Fibroblast of lung (primary cell): Measurements from ENCODE around the gene RPS21. TPM values are rescaled to one million over a fixed set of nuclear protein-coding genes. Genes with fewer than 3 reads are reported as not detected.

ENCODE experiments used
- DNase-seq, 2 donors: peaks; one replicate each; pipeline versions ENCODE4 v3.0.0 to v3.0.0-alpha.2; 2010; ENCODE audit warnings: low read depth in 2 of 2
- H2AFZ ChIP-seq: 2 replicates; pipeline ENCODE4 v1.5.1; 2012; ENCODE audit warnings: low read length, control low read depth, inconsistent platforms
- H3K27ac ChIP-seq: 2 replicates; pipeline ENCODE4 v1.5.1; 2011; ENCODE audit warnings: low read length, control low read depth; ENCODE audit not compliant: insufficient read depth
- H3K27me3 ChIP-seq: 2 replicates; pipeline ENCODE4 v1.5.1; 2011; ENCODE audit warnings: mild to moderate bottlenecking, low read length; ENCODE audit not compliant: control insufficient read depth, insufficient read depth
- H3K36me3 ChIP-seq: 2 replicates; pipeline ENCODE4 v1.5.1; 2011; ENCODE audit warnings: low read length; ENCODE audit not compliant: control insufficient read depth, insufficient read depth
- H3K4me1 ChIP-seq: 2 replicates; pipeline ENCODE4 v1.5.1; 2011; ENCODE audit warnings: low read length; ENCODE audit not compliant: control insufficient read depth, insufficient read depth; ENCODE audit errors: extremely low read depth
- H3K4me2 ChIP-seq: 2 replicates; pipeline ENCODE4 v1.5.1; 2011; ENCODE audit warnings: low read length, control low read depth; ENCODE audit not compliant: insufficient read depth; ENCODE audit errors: extremely low read depth
- H3K4me3 ChIP-seq, 4 experiments: fragments of 200-600 bp in 1 of 4; sonication (generic) in 1 of 4; replicated peaks in 1 of 4; 2 replicates each; pipeline ENCODE4 v1.5.1; 2011 to 2016; ENCODE audit warnings: low read length in 4 of 4, low read depth in 3 of 4, mild to moderate bottlenecking in 3 of 4, control low read depth in 2 of 4, inconsistent platforms in 1 of 4, mixed read lengths in 1 of 4; ENCODE audit not compliant: insufficient read depth in 1 of 4; ENCODE audit errors: control extremely low read depth in 1 of 4
- H3K79me2 ChIP-seq: 2 replicates; pipeline ENCODE4 v1.5.1; 2012; ENCODE audit warnings: mild to moderate bottlenecking, low read length, inconsistent platforms; ENCODE audit not compliant: control insufficient read depth, insufficient read depth
- H3K9ac ChIP-seq: 2 replicates; pipeline ENCODE4 v1.5.1; 2011; ENCODE audit warnings: mild to moderate bottlenecking, low read length, control low read depth; ENCODE audit not compliant: insufficient read depth
- H3K9me3 ChIP-seq: 2 replicates; pipeline ENCODE4 v1.5.1; 2012; ENCODE audit warnings: low read depth, low read length; ENCODE audit not compliant: control insufficient read depth, insufficient read depth
- H4K20me1 ChIP-seq: 2 replicates; pipeline ENCODE4 v1.5.1; 2011; ENCODE audit warnings: low read length; ENCODE audit not compliant: control insufficient read depth, insufficient read depth; ENCODE audit errors: extremely low read depth
- EZH2 ChIP-seq: IDR thresholded peaks from 2 replicates; pipeline ENCODE4 v1.5.1; 2012; ENCODE audit warnings: low read length, control low read depth, mild to moderate bottlenecking; ENCODE audit errors: missing control alignments
- polyA plus RNA-seq, 2 donors: library from polyadenylated mRNA; depleted of rRNA in 1 of 2; stranded (reverse) in 1 of 2; unstranded in 1 of 2; fragments of >200 nt; gene quantifications; 2 replicates each; pipeline ENCODE4 v1.2.1, GENCODE V29; 2011 to 2012; ENCODE audit warnings: missing spikeins in 1 of 2
- total RNA-seq: library from RNA; depleted of rRNA; stranded (reverse); fragments of >200 nt; gene quantifications from 2 replicates; pipeline ENCODE4 v1.2.1, GENCODE V29; 2014
- TF ChIP-seq, protein P1 (sequence below), 2 donors: IDR thresholded peaks in 1 of 2; conservative IDR thresholded peaks in 1 of 2; 1 replicate in 1 of 2; 2 replicates in 1 of 2; pipeline ENCODE4 v1.5.1; 2011 to 2012; ENCODE audit warnings: low read length in 2 of 2, control low read depth in 1 of 2, inconsistent platforms in 1 of 2, low read depth in 1 of 2, mild to moderate bottlenecking in 1 of 2

The RPS21 gene
- total and polyA plus RNA-seq, 2 donors (not counting 1 experiment from before 2014, with no cell fraction given): 867 to 2,081 TPM

DNA sequence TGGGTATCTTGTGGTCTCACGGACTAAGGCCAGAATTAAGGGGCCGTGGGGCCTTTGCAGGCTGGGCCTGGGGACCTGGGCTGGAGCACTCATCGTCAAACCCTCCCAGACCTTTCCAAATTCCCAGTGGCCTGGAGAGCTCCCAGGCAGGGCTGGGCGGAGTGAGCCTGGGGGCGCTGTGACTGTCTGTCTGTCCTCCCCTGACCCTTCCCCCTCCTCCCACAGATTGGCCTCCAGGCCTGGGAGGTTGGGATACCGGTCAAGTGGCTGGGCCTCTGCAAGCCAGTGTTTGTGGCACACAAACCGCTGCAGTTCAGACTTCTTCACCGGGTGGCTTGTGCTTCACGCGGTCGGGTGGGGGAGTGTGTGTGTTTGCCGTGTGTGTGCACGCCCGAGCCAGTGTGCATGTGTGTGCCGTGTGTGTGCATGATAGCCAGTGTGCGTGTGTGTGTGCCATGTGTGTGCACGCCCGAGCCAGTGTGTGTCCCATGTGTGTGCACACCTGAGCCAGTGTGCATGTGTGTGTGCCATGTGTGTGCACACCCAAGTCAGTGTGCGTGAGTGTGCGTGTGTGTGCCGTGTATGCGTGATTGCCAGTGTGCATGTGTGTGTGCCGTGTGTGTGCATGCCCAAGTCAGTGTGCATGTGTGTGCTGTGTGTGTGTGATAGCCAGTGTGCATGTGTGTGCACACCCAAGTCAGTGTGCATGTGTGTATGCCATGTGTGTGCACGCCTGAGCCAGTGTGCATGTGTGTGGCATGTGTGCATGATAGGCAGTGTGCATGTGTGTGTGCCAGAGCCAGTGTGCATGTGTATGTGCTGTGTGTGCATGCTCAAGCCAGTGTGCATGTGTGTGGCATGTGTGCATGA, 34.2 kb downstream of the RPS21 start:
- H3K9me3 ChIP-seq: no peaks in the 10 kb centered on the region
- H3K79me2 ChIP-seq: no peaks in the 10 kb centered on the region
- H4K20me1 ChIP-seq: no peaks in the 10 kb centered on the region
- no peak overlapping the region for H3K4me2 ChIP-seq
- H3K27me3 ChIP-seq: no peaks in the 10 kb centered on the region
- no peak for DNase-seq
- H3K36me3 ChIP-seq: no peaks in the 10 kb centered on the region
- H3K9ac ChIP-seq: no peak overlapping the region
- H3K27ac ChIP-seq: no peak overlapping the region
- no peak overlapping the region for H3K4me3 ChIP-seq
- H3K4me1 ChIP-seq: no peaks in the 10 kb centered on the region
- H2AFZ ChIP-seq: no peak overlapping the region
- TF ChIP-seq, protein P1, sequence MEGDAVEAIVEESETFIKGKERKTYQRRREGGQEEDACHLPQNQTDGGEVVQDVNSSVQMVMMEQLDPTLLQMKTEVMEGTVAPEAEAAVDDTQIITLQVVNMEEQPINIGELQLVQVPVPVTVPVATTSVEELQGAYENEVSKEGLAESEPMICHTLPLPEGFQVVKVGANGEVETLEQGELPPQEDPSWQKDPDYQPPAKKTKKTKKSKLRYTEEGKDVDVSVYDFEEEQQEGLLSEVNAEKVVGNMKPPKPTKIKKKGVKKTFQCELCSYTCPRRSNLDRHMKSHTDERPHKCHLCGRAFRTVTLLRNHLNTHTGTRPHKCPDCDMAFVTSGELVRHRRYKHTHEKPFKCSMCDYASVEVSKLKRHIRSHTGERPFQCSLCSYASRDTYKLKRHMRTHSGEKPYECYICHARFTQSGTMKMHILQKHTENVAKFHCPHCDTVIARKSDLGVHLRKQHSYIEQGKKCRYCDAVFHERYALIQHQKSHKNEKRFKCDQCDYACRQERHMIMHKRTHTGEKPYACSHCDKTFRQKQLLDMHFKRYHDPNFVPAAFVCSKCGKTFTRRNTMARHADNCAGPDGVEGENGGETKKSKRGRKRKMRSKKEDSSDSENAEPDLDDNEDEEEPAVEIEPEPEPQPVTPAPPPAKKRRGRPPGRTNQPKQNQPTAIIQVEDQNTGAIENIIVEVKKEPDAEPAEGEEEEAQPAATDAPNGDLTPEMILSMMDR (conservative IDR thresholded peaks at IDR 0.05 in 1 of 2, IDR thresholded peaks at IDR 0.05 in 1 of 2; ENCODE audit: low read depth in 1 of 2, low read length in 2 of 2): no peak
- no peak for TF ChIP-seq EZH2

DNA sequence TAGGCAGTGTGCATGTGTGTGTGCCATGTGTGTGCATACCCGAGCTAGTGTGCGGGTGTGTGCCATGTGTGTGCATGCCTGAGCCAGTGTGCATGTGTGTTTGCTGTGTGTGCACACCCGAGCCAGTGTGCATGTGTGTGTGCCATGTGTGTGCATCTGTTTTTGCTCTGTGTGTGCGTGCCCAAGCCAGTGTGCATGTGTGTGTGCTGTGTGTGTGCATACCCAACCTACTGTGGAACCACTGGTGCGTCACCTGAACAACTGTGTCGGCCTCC, 34.8 kb downstream of the RPS21 start:
- Histone ChIP-seq H3K27ac (no peak overlapping the region), H4K20me1 (no peaks in the 10 kb centered on the region), H3K9me3 (no peaks in the 10 kb centered on the region), H3K4me2 (no peak overlapping the region), H2AFZ (no peak overlapping the region), H3K27me3 (no peaks in the 10 kb centered on the region), H3K79me2 (no peaks in the 10 kb centered on the region), H3K9ac (no peak overlapping the region), H3K4me3 (no peak overlapping the region), H3K36me3 (no peaks in the 10 kb centered on the region), H3K4me1 (no peaks in the 10 kb centered on the region)
- TF ChIP-seq, protein P1 (conservative IDR thresholded peaks at IDR 0.05 in 1 of 2, IDR thresholded peaks at IDR 0.05 in 1 of 2; ENCODE audit: low read depth in 1 of 2, low read length in 2 of 2): no peak
- TF ChIP-seq EZH2: no peak
- no peak for DNase-seq

DNA sequence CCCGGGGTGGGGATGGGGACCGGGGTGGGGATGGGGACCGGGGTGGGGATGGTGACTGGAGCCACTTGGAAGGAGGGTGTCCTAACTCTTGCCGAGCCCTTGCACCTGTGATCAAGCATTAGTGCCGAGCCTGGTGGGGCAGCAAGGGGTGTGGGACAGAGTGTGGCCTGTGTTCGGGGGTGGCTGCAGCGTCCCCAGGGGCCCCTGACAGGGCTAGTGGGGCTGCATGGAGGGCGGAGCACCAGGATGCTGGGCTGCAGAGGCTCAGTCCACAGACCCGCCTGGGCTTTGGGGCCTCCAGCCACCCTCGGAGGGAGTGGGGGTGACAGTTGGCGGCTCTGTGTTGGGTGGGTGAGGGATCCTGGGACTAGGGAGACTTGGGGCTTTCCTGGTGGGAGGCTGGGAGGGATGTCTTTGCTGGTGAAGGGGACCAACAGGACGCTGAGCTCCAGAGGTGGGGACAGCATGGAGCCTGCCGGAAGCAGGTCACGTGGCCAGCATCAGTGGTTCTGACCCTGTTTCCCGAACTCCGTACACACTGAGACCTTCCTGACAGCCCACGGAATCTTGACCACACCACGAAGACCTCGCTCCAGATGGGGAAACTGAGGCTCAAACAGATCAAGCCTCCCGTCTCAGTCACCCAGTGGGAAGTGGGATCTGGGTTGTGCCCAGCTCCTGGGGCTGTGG, 35.9 kb downstream of the RPS21 start:
- TF ChIP-seq EZH2: no peak
- TF ChIP-seq, protein P1 (conservative IDR thresholded peaks at IDR 0.05 in 1 of 2, IDR thresholded peaks at IDR 0.05 in 1 of 2; ENCODE audit: low read depth in 1 of 2, low read length in 2 of 2): no peak
- H3K9ac ChIP-seq: no peak overlapping the region
- no peaks in the 10 kb centered on the region for H3K4me1 ChIP-seq
- H2AFZ ChIP-seq: no peak overlapping the region
- H3K4me2 ChIP-seq: no peak overlapping the region
- H3K36me3 ChIP-seq: no peaks in the 10 kb centered on the region
- no peaks in the 10 kb centered on the region for H3K79me2 ChIP-seq
- no peak overlapping the region for H3K4me3 ChIP-seq
- H3K9me3 ChIP-seq: no peaks in the 10 kb centered on the region
- H3K27ac ChIP-seq: no peak overlapping the region
- DNase-seq: no peak
- H4K20me1 ChIP-seq: no peaks in the 10 kb centered on the region
- no peaks in the 10 kb centered on the region for H3K27me3 ChIP-seq
